CD4-positive, alpha-beta T cell treated with Interleukin-15 for 1 hour (primary cell): ENCODE results near the gene LRRN2.

Source experiments
- DNase-seq: peaks from one replicate; pipeline ENCODE4 v3.0.0-alpha.2; 2020

Gene LRRN2

DNA sequence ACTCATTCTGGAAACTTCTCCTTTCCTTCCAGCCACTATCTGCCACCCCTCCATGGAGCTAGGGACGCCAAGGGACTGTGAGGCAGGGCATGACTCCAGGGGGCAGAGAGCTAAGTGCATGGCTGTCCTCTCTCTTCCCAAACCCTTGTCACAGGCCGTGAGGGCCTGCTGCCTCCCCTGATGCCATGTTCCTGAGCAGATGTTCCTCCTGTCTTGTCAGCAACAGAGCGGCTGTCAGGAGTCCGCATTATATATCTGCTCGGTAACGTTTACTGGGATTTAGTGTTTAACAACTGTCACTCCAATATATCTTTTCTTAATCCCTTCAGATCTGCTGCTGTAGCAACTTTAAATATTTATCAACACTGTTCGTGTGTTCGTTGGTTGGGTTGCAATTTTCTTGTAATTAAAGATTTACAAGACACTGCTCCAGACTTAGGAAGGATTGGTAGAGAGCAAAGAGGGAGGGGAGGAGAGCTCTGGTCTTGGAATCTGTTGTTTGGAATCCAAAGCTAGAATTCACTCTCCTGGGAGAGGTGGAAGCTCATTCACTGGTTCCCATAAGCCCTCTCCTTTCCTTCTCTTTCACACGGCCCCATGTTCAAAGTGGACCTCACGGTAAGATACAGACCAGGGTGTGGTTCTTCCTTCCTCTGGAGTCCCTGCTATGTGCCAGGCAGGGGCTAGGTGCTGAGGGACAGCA is 93.1 kb downstream of the LRRN2 start:
- DNase-seq, result no peak

DNA sequence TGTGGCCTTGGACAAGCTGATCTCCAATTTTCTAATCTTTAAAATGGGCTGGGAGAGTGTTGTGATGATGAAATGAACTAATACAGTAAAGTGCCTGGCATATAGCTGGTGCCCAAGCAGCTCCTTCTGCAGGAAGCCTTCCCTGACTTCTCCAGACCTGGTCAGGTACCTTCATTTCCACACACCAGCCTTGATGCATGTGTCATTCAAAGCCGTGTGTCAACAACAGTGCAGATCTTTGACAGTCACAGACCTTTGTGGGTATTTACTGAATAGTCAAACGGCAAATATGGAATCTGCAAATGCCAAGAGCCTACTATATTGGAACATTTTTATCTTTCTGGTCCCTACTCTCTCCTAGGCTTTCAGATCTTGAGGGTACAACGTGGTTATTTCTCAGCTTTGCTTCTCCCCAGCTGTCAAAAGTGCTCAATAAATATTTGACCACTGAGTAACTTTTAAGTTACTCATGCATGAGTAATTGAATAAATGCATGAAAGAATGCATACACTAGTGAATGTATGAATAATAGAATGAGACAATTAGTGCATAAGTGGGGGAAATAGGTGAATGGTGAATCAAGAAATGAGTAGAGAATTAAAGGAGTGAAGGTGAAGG is 94.0 kb downstream of the LRRN2 start:
- DNase-seq, result no peak

GRCh38 chr1:204589409-204590038 is 96.0 kb downstream of the LRRN2 start:
- no peak for DNase-seq

- DNase-seq, result no peak
Measured at GRCh38 chr1:204588826-204589225, 96.7 kb downstream of the LRRN2 start.

DNA sequence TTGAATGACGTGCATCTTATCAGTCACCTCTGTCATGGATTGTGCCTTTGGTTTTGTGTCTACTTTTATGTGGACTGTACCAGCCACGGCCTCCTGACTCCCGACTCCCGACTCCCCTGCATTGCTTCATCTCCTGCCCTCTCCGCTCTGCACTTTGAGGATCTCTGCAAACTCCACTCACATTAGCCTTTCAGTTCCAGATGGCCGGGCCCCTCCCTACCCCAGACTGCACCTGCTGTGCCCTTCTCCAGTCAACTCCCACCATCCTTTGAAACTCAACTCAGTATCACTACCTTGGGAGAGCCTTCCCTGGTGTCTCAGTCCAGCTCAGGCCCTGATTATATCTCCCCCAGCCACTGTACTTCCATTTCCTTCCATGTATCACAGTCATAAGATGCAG is 97.9 kb downstream of the LRRN2 start:
- no peak for DNase-seq

DNA sequence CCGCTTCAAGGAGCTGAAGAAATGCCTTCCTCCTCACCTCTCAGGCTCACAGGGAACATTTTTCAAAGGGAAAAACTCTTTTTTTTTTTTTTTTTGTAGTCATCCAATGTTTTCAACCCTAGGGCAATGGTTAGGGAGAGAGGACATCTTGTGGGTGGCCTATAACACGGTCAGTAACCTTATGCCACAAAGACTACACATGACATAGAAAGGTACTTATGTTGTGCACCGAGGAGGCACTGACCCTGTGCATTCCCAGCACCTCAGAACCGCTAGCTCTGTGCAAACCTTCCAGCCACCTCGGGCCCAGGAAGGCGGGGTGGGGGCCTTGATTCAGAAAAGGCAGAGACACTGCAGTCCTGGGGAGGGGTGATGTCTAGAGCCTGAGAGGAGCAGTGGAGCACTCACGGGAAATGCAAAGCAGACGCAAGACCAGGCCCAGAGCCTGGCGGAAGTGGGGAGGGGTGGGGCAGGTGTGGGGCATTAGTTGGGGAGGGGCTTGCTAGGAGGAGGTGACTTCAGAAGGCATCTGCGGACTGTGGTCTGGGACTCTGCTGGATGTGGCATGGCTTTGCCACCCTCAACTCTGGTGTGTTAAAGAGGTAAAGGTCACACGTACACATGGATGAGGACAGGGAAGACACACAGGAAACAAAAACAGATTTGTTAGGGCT is 100.7 kb downstream of the LRRN2 start:
- DNase-seq, result peak; percentile 26

DNA sequence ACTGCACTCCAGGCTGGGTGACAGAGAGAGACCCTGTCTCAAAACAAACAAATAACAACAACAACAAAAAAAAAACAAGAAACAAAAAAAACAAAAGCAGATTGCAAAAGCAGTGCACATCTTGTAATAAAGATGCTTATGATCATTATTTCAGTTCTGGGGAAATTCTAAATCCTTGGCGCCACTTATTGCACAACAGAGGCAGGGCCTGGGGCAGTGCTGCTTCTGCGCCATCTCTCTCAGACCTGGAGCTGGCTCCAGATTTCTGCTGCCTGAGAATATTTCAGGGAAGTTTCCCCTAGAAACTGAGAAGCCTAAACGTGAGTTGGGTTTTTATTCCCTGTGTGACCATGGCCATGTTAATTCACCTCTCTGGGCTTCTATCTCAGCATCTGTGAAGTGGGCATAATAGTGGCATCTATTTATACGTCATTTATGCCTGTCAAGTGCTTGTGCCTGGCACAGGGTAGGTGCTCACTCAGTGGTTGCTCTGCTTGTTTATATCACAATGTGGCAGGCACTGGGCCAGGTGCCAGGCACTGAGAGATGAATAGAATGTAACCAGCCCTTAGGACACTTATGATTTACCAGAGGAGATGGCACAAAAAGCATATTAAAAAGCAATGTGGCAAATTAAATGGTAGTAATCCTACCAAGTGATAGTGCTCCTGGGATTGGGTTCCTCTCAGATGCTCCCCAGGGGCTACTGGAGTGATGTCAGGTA is 101.5 kb downstream of the LRRN2 start:
- no peak for DNase-seq

DNA sequence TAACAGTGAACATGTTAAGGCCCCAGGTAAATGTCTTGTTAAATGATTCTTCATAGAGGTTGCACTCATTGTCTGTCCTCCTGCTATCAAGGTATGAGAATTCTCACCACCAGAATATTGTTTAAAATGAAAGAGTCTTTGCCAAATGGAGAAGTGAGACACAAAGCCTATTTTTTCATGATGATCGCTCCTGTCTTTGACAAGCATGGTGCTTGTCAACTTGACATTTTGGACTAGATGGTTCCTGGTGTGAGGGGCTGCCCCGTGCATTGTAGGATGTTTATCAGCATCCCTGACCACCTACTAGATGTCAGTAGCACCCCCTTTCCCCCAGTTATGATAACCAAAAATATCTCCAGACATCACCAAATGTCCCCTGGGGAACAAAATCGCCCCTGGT is 103.8 kb downstream of the LRRN2 start:
- DNase-seq, result no peak

DNA sequence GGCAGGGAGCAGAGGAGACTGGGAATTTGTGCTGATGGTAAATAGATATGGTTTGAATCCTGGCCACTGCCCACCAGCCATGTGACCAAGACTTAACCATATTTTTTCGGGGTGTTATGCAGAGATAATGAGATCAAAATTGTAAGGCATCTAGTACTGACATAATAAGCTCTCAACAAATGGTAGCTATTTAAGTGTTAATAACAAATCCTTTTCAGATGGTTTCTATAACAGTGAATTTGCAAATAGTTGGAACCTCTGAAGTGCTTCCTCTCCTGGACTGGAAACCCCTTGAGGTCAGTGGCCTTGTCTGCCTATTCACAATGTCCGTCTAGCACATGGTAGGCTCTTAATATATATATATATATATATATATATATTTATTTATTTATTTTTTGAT is 104.7 kb downstream of the LRRN2 start:
- no peak for DNase-seq

DNA sequence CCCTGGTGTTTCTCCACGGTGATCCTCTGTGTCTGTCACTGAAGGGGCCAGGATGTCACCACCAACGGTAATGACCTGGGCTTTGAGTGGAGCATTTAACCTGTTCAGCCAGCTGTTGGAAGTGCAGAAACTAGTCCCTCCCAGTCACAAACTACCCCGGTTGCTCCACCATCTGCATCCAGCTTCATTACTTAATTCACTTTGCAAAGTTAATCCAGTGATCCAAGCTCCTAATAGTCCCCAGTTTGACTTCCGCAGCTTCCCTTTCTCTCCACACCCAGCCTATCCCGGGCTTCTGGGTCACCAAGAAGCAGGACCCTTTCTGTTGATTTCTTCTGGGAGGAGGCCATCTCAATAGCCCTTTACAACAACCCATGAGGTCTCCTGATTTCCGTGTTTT is 105.9 kb downstream of the LRRN2 start:
- no peak for DNase-seq

- no peak for DNase-seq
Measured at GRCh38 chr1:204578867-204579664, 106.5 kb downstream of the LRRN2 start.

GRCh38 chr1:204577794-204578478 is 107.6 kb downstream of the LRRN2 start:
- no peak for DNase-seq

DNA sequence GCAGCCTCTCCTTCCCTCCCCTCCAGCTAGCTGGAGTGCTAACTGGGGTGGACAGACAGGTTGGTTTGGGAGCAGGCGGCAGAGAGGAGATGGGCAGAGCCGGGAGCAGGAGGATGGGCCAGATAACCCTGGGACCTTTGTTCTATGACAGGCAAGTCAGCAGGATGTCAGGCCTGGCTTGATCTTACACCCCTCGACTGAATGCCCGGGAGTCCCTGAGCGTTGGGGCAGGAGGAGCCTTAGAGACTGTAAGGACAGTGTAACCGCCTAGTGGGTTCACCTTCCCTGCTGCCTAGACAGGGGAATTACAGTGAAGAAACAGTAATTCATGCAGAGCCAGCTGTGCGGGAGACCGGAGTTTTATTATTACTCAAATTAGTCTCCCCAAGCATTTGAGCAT is 109.1 kb downstream of the LRRN2 start:
- DNase-seq, result no peak

DNA sequence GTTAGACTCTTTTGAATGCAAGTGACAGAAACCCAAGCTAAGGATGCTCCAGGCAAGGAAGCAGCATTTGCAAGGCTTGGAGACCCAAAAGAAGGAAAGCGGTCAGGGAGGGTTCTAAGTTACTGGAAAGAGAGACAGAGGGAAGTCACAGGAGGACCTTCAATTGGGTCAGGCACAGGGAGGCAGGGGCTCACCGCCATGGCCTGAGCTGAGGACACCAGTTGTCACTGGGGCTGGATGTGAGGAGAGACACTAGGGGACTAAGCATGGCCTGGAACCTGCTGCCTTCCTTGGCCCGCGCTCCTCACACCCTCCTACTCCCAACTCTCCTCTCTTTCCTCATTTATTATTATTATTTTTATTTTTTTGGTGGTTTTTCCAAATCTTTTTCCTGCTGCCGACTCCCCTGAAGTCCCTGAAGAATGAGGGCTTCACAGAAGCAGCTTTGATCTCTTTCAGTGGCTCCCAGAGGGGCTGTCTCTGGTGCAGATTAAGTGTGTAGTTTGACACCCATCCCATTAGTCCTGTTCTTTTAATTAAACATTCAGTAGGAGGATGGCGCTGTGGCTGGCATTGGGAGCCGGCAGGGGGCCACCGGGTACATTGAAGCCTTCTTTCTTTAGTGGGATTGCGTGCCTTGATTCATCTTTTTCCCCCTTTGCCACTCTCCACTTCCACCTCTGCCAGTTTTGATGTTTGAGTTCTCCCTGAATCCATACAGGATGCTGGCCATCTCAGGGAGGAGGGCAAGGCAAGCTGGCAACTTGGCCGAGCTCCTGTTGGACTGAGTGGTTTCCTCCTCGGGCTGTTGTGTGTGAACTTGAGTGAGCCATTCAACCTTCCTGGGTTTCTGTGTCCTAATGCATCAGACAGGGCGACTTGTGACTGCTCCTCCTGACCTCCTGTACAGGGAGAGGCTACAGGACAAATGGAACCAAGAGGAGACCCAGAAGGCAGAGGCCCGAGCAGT is 110.0 kb downstream of the LRRN2 start:
- DNase-seq, result no peak

- no peak for DNase-seq
Measured at GRCh38 chr1:204574865-204575163, 110.7 kb downstream of the LRRN2 start.

DNA sequence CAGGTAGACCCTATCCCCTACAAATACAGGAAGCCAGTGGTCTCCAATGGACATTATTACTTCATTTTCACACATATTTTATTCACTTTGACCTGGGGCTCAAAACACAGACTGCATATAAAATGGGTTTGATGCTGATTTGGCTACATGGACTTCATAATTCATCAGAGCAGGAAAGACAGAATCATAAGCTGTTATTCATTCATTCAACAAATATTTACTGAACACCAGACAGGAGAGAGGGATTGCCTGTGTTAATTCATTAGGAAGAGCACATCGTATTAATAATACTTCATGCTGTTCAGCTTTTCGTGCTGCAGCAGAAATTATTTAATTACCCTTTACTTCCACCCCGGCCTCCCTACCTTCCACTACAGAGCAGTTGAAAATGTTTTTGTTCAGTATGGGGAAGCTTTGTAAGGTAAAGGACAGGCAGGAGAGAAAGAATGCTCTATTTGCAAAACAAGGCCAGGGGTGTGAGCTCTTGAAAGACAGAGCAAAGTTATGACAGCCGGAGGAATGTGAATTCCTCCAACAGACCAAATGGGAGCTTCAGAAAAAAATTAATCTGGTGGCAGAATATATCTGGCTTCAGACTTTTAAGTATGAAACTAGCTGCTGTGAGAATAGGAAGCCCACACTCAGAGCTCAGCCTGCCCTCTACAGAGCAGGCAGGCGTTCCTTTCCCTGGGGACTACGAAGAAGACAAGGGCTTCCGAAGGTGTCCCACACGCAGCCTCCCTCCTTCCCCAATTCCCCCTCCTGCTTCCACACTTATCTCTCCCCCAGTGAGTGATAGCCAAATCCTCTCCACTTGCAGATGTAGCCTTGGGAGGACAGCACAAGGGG is 111.3 kb downstream of the LRRN2 start:
- no peak for DNase-seq

GRCh38 chr1:204572923-204573922 is 112.3 kb downstream of the LRRN2 start:
- no peak for DNase-seq

- no peak for DNase-seq
Measured at GRCh38 chr1:204571631-204572030, 113.9 kb downstream of the LRRN2 start.
